OCI-LY3 (cell line): ENCODE measurements around the gene ZNF740.

Experiments used
- H2AFZ ChIP-seq: fragments of 200-600, 300-600 bp; shearing (Covaris generic); 2 replicates; pipeline ENCODE4 v1.6.0; 2014; ENCODE audit warnings: antibody characterized with exemption, low read depth, low read length
- H3K27ac ChIP-seq: fragments of 200-600, 300-600 bp; sonication (generic); 2 replicates; pipeline ENCODE4 v1.5.1; 2014; ENCODE audit warnings: mild to moderate bottlenecking, low read length, moderate library complexity, mixed read lengths
- H3K27me3 ChIP-seq: fragments of 200-600, 300-600 bp; sonication (generic); 2 replicates; pipeline ENCODE4 v1.6.1; 2014; ENCODE audit warnings: low read depth, low read length, mixed read lengths
- H3K36me3 ChIP-seq: fragments of 200-600, 300-600 bp; sonication (generic); replicated peaks from 2 replicates; pipeline ENCODE3; 2014; ENCODE audit warnings: low read depth, low read length, mixed read lengths
- H3K4me1 ChIP-seq: fragments of 300-600, 200-600 bp; sonication (generic); 2 replicates; pipeline ENCODE4 v1.6.1; 2014; ENCODE audit warnings: low read length, mixed read lengths
- H3K4me2 ChIP-seq: fragments of 200-600, 300-600 bp; sonication (generic); 2 replicates; pipeline ENCODE4 v1.6.1; 2014; ENCODE audit warnings: low read length, mixed read lengths
- H3K4me3 ChIP-seq: fragments of 300-600, 200-600 bp; sonication (generic); 2 replicates; pipeline ENCODE4 v1.5.1; 2014; ENCODE audit warnings: antibody characterized with exemption, mild to moderate bottlenecking, low read length, moderate library complexity
- H3K79me2 ChIP-seq: fragments of 300-600, 200-600 bp; shearing (Covaris generic); 2 replicates; pipeline ENCODE4 v1.6.1; 2014; ENCODE audit warnings: mild to moderate bottlenecking, low read length, mixed read lengths
- H3K9ac ChIP-seq: fragments of 300-600, 200-600 bp; shearing (Covaris generic); 2 replicates; pipeline ENCODE4 v1.6.0; 2014; ENCODE audit warnings: mild to moderate bottlenecking, low read length, moderate library complexity
- H3K9me3 ChIP-seq: fragments of 200-600, 300-600 bp; shearing (Covaris generic); 2 replicates; pipeline ENCODE4 v1.6.1; 2014; ENCODE audit warnings: low read length, mixed read lengths; ENCODE audit not compliant: insufficient read depth
- H4K20me1 ChIP-seq: fragments of 200-600, 300-600 bp; sonication (generic); 2 replicates; pipeline ENCODE4 v1.6.1; 2016; ENCODE audit warnings: low read length, mixed read lengths; ENCODE audit not compliant: insufficient read depth
- CTCF ChIP-seq: fragments of 200-600, 300-600 bp; sonication (generic); IDR thresholded peaks from 2 replicates; pipeline ENCODE4 v1.5.1; 2014; ENCODE audit warnings: antibody characterized with exemption, low read length, low read depth
- EZH2phosphoT487 ChIP-seq: fragments of 200-600 bp; shearing (Covaris generic); IDR thresholded peaks from 2 replicates; pipeline ENCODE4 v1.6.1; 2018; ENCODE audit warnings: antibody characterized with exemption, mixed run types, low read depth

The ZNF740 gene

GRCh38 chr12:53184828-53185227, 4.3 kb downstream of the ZNF740 start:
- Histone ChIP-seq H3K27me3 (no peaks in the 10 kb centered on the region), H4K20me1 (peaks cover 12% of the 10 kb centered on the region), H3K79me2 (peaks cover 27% of the 10 kb centered on the region), H3K27ac (no peak overlapping the region), H3K9me3 (no peaks in the 10 kb centered on the region), H3K4me1 (peaks cover 11% of the 10 kb centered on the region), H3K4me2 (no peak overlapping the region), H2AFZ (no peak overlapping the region), H3K4me3 (no peak overlapping the region), H3K36me3 (peaks cover 58% of the 10 kb centered on the region), H3K9ac (no peak overlapping the region)
- TF ChIP-seq CTCF: no peak
- no peak for TF ChIP-seq EZH2phosphoT487

- H3K4me1 ChIP-seq: peaks cover 11% of the 10 kb centered on the region
- no peak overlapping the region for H2AFZ ChIP-seq
- no peak overlapping the region for H3K27ac ChIP-seq
- peaks cover 27% of the 10 kb centered on the region for H3K79me2 ChIP-seq
- H4K20me1 ChIP-seq: peaks cover 12% of the 10 kb centered on the region
- no peak overlapping the region for H3K4me2 ChIP-seq
- H3K36me3 ChIP-seq: peaks cover 58% of the 10 kb centered on the region
- H3K9ac ChIP-seq: no peak overlapping the region
- H3K9me3 ChIP-seq: no peaks in the 10 kb centered on the region
- no peak for TF ChIP-seq EZH2phosphoT487
- no peak overlapping the region for H3K4me3 ChIP-seq
- H3K27me3 ChIP-seq: no peaks in the 10 kb centered on the region
These were observed 5.1 kb downstream of the ZNF740 start for GRCh38 chr12:53185582-53186153.

- TF ChIP-seq CTCF: no peak
- no peak for TF ChIP-seq EZH2phosphoT487
- H3K79me2 ChIP-seq: peaks cover 19% of the 10 kb centered on the region
These were observed 6.2 kb downstream of the ZNF740 start for GRCh38 chr12:53186745-53187144.

GRCh38 chr12:53187145-53187899, 6.8 kb downstream of the ZNF740 start:
- no peak overlapping the region for H3K4me2 ChIP-seq
- TF ChIP-seq CTCF (no peak), EZH2phosphoT487 (no peak)
- H3K4me1 ChIP-seq: peaks cover under 1% of the 10 kb centered on the region; the same call in 1 of the 2 replicates
- H3K79me2 ChIP-seq: peaks cover 13% of the 10 kb centered on the region
- H3K36me3 ChIP-seq: peaks cover 58% of the 10 kb centered on the region
- H3K4me3 ChIP-seq: no peak overlapping the region
- H3K9ac ChIP-seq: no peak overlapping the region
- H2AFZ ChIP-seq: no peak overlapping the region
- peaks cover 6% of the 10 kb centered on the region; the same call in 1 of the 2 replicates for H4K20me1 ChIP-seq
- no peaks in the 10 kb centered on the region for H3K9me3 ChIP-seq
- no peaks in the 10 kb centered on the region for H3K27me3 ChIP-seq
- no peak overlapping the region for H3K27ac ChIP-seq

More at GRCh38 chr12:53186745-53187144, 6.2 kb downstream of the ZNF740 start:
- no peak overlapping the region for H3K9ac ChIP-seq
- peaks cover 12% of the 10 kb centered on the region for H4K20me1 ChIP-seq
- H3K27me3 ChIP-seq: no peaks in the 10 kb centered on the region
- H3K27ac ChIP-seq: no peak overlapping the region
- no peak overlapping the region for H3K4me2 ChIP-seq
- H3K36me3 ChIP-seq: peaks cover 61% of the 10 kb centered on the region
- H2AFZ ChIP-seq: no peak overlapping the region
- no peak overlapping the region for H3K4me3 ChIP-seq
- H3K9me3 ChIP-seq: no peaks in the 10 kb centered on the region
- H3K4me1 ChIP-seq: peaks cover 7% of the 10 kb centered on the region
